ENCODE data around the gene PKN2. TPM values are rescaled to one million over a fixed set of nuclear protein-coding genes. Genes with fewer than 3 reads are reported as not detected.

Gene PKN2
- total and polyA plus RNA-seq, 2 of the 8 experiments (the other 6 are each of a cell fraction or from before 2014, with no cell fraction given): 7.8 to 32.0 TPM

DNA sequence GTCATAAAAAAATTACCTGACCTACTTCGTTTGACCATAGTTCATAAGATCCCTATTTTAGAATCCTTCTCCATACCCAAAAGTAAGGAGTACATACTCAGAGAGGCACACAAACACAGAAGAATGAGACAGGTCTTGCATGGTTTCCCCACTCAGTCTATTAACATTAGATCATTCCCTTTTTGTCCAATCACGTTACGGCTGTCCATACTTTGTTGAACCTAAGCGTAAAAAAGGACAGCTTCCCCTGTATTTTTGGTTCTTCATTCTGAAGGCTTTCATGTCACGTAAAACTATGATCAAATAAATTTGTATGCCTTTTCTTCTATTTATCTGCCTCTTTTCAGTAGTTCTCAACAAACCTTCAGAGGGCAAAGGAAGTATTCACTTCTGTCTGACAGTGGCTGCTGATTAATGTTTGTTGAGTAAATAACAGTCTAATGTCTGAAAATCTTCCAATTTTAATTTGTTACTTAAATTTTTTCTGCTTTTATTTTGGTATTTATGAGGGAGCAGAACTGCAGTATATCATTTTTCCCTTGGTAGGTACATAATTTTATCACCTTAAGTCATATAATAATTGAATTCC is 16.4 kb downstream of the PKN2 start:
- H2BK15ac ChIP-seq (ENCODE audit: low read length): no peak overlapping the region
- H2BK5ac ChIP-seq (ENCODE audit: low read depth, low read length): no peak overlapping the region
- no peak overlapping the region for H3K18ac ChIP-seq (ENCODE audit: extremely low read depth, low read length)
- WGBS, 2 experiments (ENCODE audit: extremely low coverage in 1 of 2, insufficient coverage in 1 of 2, insufficient read length in 1 of 2, insufficient replicate concordance in 2 of 2, low coverage in 1 of 2, low lambda C conversion rate in 2 of 2, missing lambda C conversion rate in 1 of 2): 87% methylated on average over 5 of the region's 5 CpGs; no CpG with 5 or more reads in 1 of the 2 experiments
- H3K23ac ChIP-seq (ENCODE audit: insufficient read length): no peak overlapping the region
- H3K36me3 ChIP-seq (ENCODE audit: control insufficient read depth in 2 of 4, insufficient read depth in 4 of 4, low read length in 3 of 4): no peaks in the 10 kb centered on the region
- H3K4me1 ChIP-seq (replicated peaks in 1 of 4; ENCODE audit: control insufficient read depth in 3 of 4, insufficient read depth in 4 of 4, low read length in 3 of 4): peaks cover 0 to 5% (median 0%) of the 10 kb centered on the region in 4 experiments; a peak in 1 of 7 replicates
- no peak for FAIRE-seq
- H3K4me2 ChIP-seq (ENCODE audit: insufficient read depth in 1 of 2, low read depth in 2 of 2, low read length in 2 of 2): no peak overlapping the region
- H4K20me1 ChIP-seq (replicated peaks in 1 of 2; ENCODE audit: control insufficient read depth in 1 of 2, insufficient read depth in 2 of 2, low read length in 2 of 2): peaks cover 2 to 3% of the 10 kb centered on the region in 2 experiments
- H3K27me3 ChIP-seq (replicated peaks in 1 of 4; ENCODE audit: control insufficient read depth in 3 of 4, extremely low read depth in 1 of 4, insufficient read depth in 3 of 4, low read length in 3 of 4): no peaks in the 10 kb centered on the region
- H3K14ac ChIP-seq (ENCODE audit: insufficient read length): no peak overlapping the region
- H3K4ac ChIP-seq (replicated peaks; ENCODE audit: insufficient read length, low read depth, low read length): no peak overlapping the region
- H3K56ac ChIP-seq (replicated peaks; ENCODE audit: insufficient read length, low read depth, low read length): no peak overlapping the region
- no peak overlapping the region for H2BK120ac ChIP-seq (replicated peaks; ENCODE audit: low read depth, low read length)
- no peak for DNase-seq (ENCODE audit: low read depth in 1 of 2, low spot score in 2 of 2)
- no peak overlapping the region for H4K5ac ChIP-seq (ENCODE audit: insufficient read length, low read depth, low read length)
- H2BK12ac ChIP-seq (ENCODE audit: low read depth, low read length): no peak overlapping the region
- no peak overlapping the region for H2AK5ac ChIP-seq (ENCODE audit: low read depth, low read length)
- ChIA-PET POLR2A (ENCODE audit: partially characterized antibody) (interaction anchor here (1.5 to 1.7 kb wide), 2 partner anchors 10 to 15 kb away, joined by 5 to 9 read pairs; partner anchors contain the start of gene PKN2), CTCF (ENCODE audit: partially characterized antibody) (interaction anchor here (1.3 to 1.4 kb wide), 2 partner anchors 173 to 176 kb away, joined by 3 to 4 read pairs; no protein-coding TSS in a partner anchor)
- H4K91ac ChIP-seq (replicated peaks; ENCODE audit: insufficient read length, low read length): no peak overlapping the region
- no peak overlapping the region for H3K4me3 ChIP-seq (ENCODE audit: extremely low read depth in 1 of 4, insufficient read depth in 2 of 4, low read depth in 3 of 4, low read length in 4 of 4)
- no peak overlapping the region for H4K8ac ChIP-seq (ENCODE audit: extremely low read depth, insufficient read depth, low read length)
- H3K79me1 ChIP-seq (ENCODE audit: low read depth, low read length): no peaks in the 10 kb centered on the region; the same call in 1 of the 2 replicates
- no peak overlapping the region for H3K9ac ChIP-seq (replicated peaks in 1 of 4; ENCODE audit: extremely low read depth in 1 of 4, low read depth in 3 of 4, low read length in 3 of 4)
- no peak overlapping the region for H2BK20ac ChIP-seq (ENCODE audit: low read length)
- no peak overlapping the region for H3K27ac ChIP-seq (ENCODE audit: low read depth, low read length)
- H3K23me2 ChIP-seq (ENCODE audit: low read depth, low read length): no peaks in the 10 kb centered on the region
- peaks cover 0 to 93% of the 10 kb centered on the region in 2 experiments; a peak in 3 of 4 replicates for H3K79me2 ChIP-seq (ENCODE audit: control insufficient read depth in 1 of 2, insufficient read depth in 2 of 2, low read length in 2 of 2)
- H3K9me3 ChIP-seq (ENCODE audit: insufficient read depth in 2 of 2, low read depth in 1 of 2, low read length in 1 of 2): no peaks in the 10 kb centered on the region
- H2AFZ ChIP-seq (ENCODE audit: low read length): no peak overlapping the region
- TF ChIP-seq TAF1 (IDR thresholded peaks at IDR 0.05; ENCODE audit: low read depth, low read length): no peak
- TF ChIP-seq SIX5 (IDR thresholded peaks at IDR 0.05; ENCODE audit: low read depth, low read length): no peak
- TF ChIP-seq RNF2 (IDR thresholded peaks at IDR 0.05; ENCODE audit: borderline replicate concordance, low read depth, low read length, missing control alignments, poor library complexity, severe bottlenecking): no peak
- no peak for TF ChIP-seq ZNF274 (IDR thresholded peaks at IDR 0.05; ENCODE audit: borderline replicate concordance, extremely low read depth, low read length)
- no peak for TF ChIP-seq SP2 (IDR thresholded peaks at IDR 0.05; ENCODE audit: low read length)
- no peak for TF ChIP-seq TBP (IDR thresholded peaks at IDR 0.05; ENCODE audit: low read depth, low read length)
- TF ChIP-seq CEBPB (IDR thresholded peaks at IDR 0.05; ENCODE audit: low read depth, low read length): no peak
- TF ChIP-seq, protein P1, sequence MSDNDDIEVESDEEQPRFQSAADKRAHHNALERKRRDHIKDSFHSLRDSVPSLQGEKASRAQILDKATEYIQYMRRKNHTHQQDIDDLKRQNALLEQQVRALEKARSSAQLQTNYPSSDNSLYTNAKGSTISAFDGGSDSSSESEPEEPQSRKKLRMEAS (IDR thresholded peaks at IDR 0.05): no peak
- no peak for TF ChIP-seq TEAD4 (IDR thresholded peaks at IDR 0.05; ENCODE audit: low read depth, low read length)
- TF ChIP-seq SP1 (IDR thresholded peaks at IDR 0.05; ENCODE audit: low read depth, low read length): no peak
- no peak for TF ChIP-seq EGR1 (IDR thresholded peaks at IDR 0.05; ENCODE audit: borderline replicate concordance, low read depth, low read length)
- TF ChIP-seq KDM1A (IDR thresholded peaks at IDR 0.05; ENCODE audit: borderline replicate concordance, low read length): no peak

Data from H1 (cell line).